Liver (tissue), 9 donors: Measurements from ENCODE around the gene ERBB4. TPM values are rescaled to one million over a fixed set of nuclear protein-coding genes. Genes with fewer than 3 reads are reported as not detected.

Source experiments
- DNase-seq: peaks from one replicate; pipeline ENCODE4 v3.0.0-alpha.2; 2017; ENCODE audit warnings: low spot score
- H3K27ac ChIP-seq, 2 donors: one replicate each; pipeline ENCODE4 v1.7.0; 2013; ENCODE audit warnings: inconsistent platforms in 2 of 2, low read length in 2 of 2, control low read depth in 1 of 2, low read depth in 1 of 2, mild to moderate bottlenecking in 1 of 2
- H3K27me3 ChIP-seq, 4 donors: one replicate each; pipeline versions ENCODE4 v1.6.1 to v1.7.0; 2013; ENCODE audit warnings: low read length in 3 of 4, inconsistent platforms in 1 of 4, mild to moderate bottlenecking in 1 of 4, moderate library complexity in 1 of 4; ENCODE audit not compliant: control insufficient read depth in 4 of 4, insufficient read depth in 4 of 4
- H3K36me3 ChIP-seq, 4 donors: one replicate each; pipeline versions ENCODE4 v1.6.1 to v1.7.0; 2013; ENCODE audit warnings: low read length in 3 of 4, mild to moderate bottlenecking in 3 of 4, low read depth in 1 of 4, moderate library complexity in 1 of 4; ENCODE audit not compliant: control insufficient read depth in 4 of 4, insufficient read depth in 3 of 4
- H3K4me1 ChIP-seq, 4 donors: one replicate each; pipeline versions ENCODE4 v1.6.1 to v1.7.0; 2013; ENCODE audit warnings: low read length in 3 of 4, mild to moderate bottlenecking in 3 of 4, moderate library complexity in 1 of 4; ENCODE audit not compliant: control insufficient read depth in 4 of 4, insufficient read depth in 4 of 4
- H3K4me3 ChIP-seq, 3 donors: one replicate each; pipeline versions ENCODE4 v1.6.1 to v1.7.0; 2013; ENCODE audit warnings: low read length in 3 of 3, control low read depth in 1 of 3, low read depth in 1 of 3, mild to moderate bottlenecking in 1 of 3
- H3K9ac ChIP-seq, 2 donors: one replicate each; pipeline ENCODE4 v1.7.0; 2013; ENCODE audit warnings: low read length in 2 of 2, mild to moderate bottlenecking in 2 of 2, moderate library complexity in 2 of 2, control low read depth in 1 of 2, low read depth in 1 of 2
- H3K9me3 ChIP-seq, 4 donors: one replicate each; pipeline versions ENCODE4 v1.6.1 to v1.7.0; 2013; ENCODE audit warnings: low read length in 3 of 4; ENCODE audit not compliant: control insufficient read depth in 4 of 4
- EGR1 ChIP-seq, 2 donors: IDR thresholded peaks; 2 replicates each; pipeline ENCODE4 v1.6.1; 2016 to 2018; ENCODE audit warnings: antibody characterized with exemption in 2 of 2, low read depth in 2 of 2
- FOXA1 ChIP-seq: IDR thresholded peaks from 2 replicates; pipeline ENCODE4 v1.6.1; 2016; ENCODE audit warnings: antibody characterized with exemption
- FOXA2 ChIP-seq: IDR thresholded peaks from 2 replicates; pipeline ENCODE4 v1.6.1; 2016; ENCODE audit warnings: antibody characterized with exemption
- GABPA ChIP-seq, 2 donors: IDR thresholded peaks in 1 of 2; conservative IDR thresholded peaks in 1 of 2; 2 replicates each; pipeline ENCODE4 v1.6.1; 2016; ENCODE audit warnings: antibody characterized with exemption in 2 of 2, mild to moderate bottlenecking in 1 of 2, moderate library complexity in 1 of 2
- HNF4G ChIP-seq: IDR thresholded peaks from 2 replicates; pipeline ENCODE4 v1.6.1; 2016; ENCODE audit warnings: antibody characterized with exemption
- JUND ChIP-seq, 2 donors: IDR thresholded peaks; 2 replicates each; pipeline ENCODE4 v1.6.1; 2016; ENCODE audit warnings: antibody characterized with exemption in 2 of 2
- NR2F2 ChIP-seq: IDR thresholded peaks from 2 replicates; pipeline ENCODE4 v1.6.1; 2016; ENCODE audit warnings: antibody characterized with exemption
- RAD21 ChIP-seq, 2 donors: IDR thresholded peaks; 2 replicates each; pipeline ENCODE4 v1.6.1; 2016; ENCODE audit warnings: antibody characterized with exemption in 2 of 2, mild to moderate bottlenecking in 2 of 2
- RXRA ChIP-seq, 2 donors: IDR thresholded peaks; 2 replicates each; pipeline ENCODE4 v1.6.1; 2017 to 2018; ENCODE audit warnings: antibody characterized with exemption in 2 of 2, mild to moderate bottlenecking in 1 of 2
- SP1 ChIP-seq: IDR thresholded peaks from 2 replicates; pipeline ENCODE4 v1.6.1; 2018; ENCODE audit warnings: antibody characterized with exemption, mild to moderate bottlenecking
- YY1 ChIP-seq: IDR thresholded peaks from 2 replicates; pipeline ENCODE4 v1.6.1; 2016; ENCODE audit warnings: antibody characterized with exemption, mild to moderate bottlenecking
- WGBS: extraction: QIAGEN DNeasy Blood & Tissue Kit; methylation state at CpG from one replicate; pipeline ENCODE4 v1.1.7; 2013; 5-methylcytosine and 5-hydroxymethylcytosine counted together
- polyA plus RNA-seq, 2 donors: library from polyadenylated mRNA; stranded (reverse) in 1 of 2; unstranded in 1 of 2; fragments of 200-250 nt in 1 of 2; fragments of >200 nt in 1 of 2; fragmentation: Nextera tagmentation in 1 of 2; extraction: Ambion mirVana in 1 of 2; gene quantifications; one replicate each; pipeline versions ENCODE4 v1.2.1 to v1.2.3, GENCODE V29; 2013 to 2015
- total RNA-seq, 2 donors: library from RNA; depleted of rRNA; stranded (reverse); fragments of >200 nt; gene quantifications; one replicate each; pipeline ENCODE4 v1.2.3, GENCODE V29; 2014
- TF ChIP-seq, protein P1 (sequence below): IDR thresholded peaks from 2 replicates; pipeline ENCODE4 v1.6.1; 2016; ENCODE audit warnings: antibody characterized with exemption, mild to moderate bottlenecking
- TF ChIP-seq, protein P2 (sequence below): IDR thresholded peaks from 2 replicates; pipeline ENCODE4 v1.6.1; 2016; ENCODE audit warnings: antibody characterized with exemption
- TF ChIP-seq, protein P3 (sequence below): IDR thresholded peaks from 2 replicates; pipeline ENCODE4 v1.6.1; 2016; ENCODE audit warnings: antibody characterized with exemption
- TF ChIP-seq, protein P4 (sequence below): IDR thresholded peaks from 2 replicates; pipeline ENCODE4 v1.6.1; 2016; ENCODE audit warnings: antibody characterized with exemption
- donor health status: healthy.
- donor health status: healthy.
- donor health status: healthy.
- donor health status: healthy.
- donor health status: healthy.

Gene ERBB4
- total and polyA plus RNA-seq, 4 donors: 0.03 to 0.42 TPM; not detected in 2

DNA sequence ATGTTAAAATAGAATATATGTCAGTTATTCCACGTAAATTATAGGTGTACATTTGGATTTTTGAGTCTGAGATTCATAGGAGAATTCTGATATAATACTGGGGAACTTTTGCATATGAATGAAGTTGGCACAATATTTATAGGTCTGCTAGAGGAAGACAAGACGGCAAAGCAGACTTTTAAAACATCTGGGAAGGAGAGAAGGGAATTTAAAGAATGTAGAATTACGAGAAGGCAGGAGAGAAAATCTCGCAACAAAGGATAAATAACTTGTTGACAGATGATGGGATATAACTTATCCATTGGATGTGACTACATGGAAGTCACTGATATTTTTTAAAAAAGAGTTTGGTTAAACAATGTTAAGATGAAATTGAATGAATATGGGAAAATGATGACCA is 615.6 kb downstream of the ERBB4 start:
- no peak for DNase-seq
- 51% methylated on average over 4 of the region's 4 CpGs for WGBS

DNA sequence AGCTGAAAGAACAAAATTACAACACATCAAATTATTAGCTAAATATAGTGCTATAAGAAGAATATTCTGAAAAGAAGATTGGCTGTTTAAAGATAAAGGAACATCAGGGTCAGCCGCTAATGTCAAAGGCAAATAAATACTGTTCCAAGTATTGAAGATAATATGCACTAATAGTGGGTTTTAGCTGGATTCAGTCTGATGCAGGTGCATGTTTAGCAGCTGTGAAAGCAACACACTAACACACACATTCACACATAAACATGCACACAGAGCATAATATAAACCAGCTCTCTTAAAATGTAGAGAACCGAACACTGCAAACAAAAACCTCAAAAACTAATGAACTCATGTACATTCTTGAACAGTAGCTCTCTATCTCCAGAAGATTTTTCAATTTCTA is 634.6 kb downstream of the ERBB4 start:
- TF ChIP-seq, protein P1, sequence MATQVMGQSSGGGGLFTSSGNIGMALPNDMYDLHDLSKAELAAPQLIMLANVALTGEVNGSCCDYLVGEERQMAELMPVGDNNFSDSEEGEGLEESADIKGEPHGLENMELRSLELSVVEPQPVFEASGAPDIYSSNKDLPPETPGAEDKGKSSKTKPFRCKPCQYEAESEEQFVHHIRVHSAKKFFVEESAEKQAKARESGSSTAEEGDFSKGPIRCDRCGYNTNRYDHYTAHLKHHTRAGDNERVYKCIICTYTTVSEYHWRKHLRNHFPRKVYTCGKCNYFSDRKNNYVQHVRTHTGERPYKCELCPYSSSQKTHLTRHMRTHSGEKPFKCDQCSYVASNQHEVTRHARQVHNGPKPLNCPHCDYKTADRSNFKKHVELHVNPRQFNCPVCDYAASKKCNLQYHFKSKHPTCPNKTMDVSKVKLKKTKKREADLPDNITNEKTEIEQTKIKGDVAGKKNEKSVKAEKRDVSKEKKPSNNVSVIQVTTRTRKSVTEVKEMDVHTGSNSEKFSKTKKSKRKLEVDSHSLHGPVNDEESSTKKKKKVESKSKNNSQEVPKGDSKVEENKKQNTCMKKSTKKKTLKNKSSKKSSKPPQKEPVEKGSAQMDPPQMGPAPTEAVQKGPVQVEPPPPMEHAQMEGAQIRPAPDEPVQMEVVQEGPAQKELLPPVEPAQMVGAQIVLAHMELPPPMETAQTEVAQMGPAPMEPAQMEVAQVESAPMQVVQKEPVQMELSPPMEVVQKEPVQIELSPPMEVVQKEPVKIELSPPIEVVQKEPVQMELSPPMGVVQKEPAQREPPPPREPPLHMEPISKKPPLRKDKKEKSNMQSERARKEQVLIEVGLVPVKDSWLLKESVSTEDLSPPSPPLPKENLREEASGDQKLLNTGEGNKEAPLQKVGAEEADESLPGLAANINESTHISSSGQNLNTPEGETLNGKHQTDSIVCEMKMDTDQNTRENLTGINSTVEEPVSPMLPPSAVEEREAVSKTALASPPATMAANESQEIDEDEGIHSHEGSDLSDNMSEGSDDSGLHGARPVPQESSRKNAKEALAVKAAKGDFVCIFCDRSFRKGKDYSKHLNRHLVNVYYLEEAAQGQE: no peak
- no peak for TF ChIP-seq YY1
- TF ChIP-seq, protein P2, sequence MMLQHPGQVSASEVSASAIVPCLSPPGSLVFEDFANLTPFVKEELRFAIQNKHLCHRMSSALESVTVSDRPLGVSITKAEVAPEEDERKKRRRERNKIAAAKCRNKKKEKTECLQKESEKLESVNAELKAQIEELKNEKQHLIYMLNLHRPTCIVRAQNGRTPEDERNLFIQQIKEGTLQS: no peak
- TF ChIP-seq JUND (IDR thresholded peaks at IDR 0.05): no peak
- TF ChIP-seq HNF4G: no peak
- TF ChIP-seq, protein P3, sequence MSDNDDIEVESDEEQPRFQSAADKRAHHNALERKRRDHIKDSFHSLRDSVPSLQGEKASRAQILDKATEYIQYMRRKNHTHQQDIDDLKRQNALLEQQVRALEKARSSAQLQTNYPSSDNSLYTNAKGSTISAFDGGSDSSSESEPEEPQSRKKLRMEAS: no peak
- TF ChIP-seq EGR1 (IDR thresholded peaks at IDR 0.05; ENCODE audit: low read depth in 2 of 2): no peak
- TF ChIP-seq RAD21 (IDR thresholded peaks at IDR 0.05): no peak
- no peak for TF ChIP-seq FOXA2
- TF ChIP-seq, protein P4, sequence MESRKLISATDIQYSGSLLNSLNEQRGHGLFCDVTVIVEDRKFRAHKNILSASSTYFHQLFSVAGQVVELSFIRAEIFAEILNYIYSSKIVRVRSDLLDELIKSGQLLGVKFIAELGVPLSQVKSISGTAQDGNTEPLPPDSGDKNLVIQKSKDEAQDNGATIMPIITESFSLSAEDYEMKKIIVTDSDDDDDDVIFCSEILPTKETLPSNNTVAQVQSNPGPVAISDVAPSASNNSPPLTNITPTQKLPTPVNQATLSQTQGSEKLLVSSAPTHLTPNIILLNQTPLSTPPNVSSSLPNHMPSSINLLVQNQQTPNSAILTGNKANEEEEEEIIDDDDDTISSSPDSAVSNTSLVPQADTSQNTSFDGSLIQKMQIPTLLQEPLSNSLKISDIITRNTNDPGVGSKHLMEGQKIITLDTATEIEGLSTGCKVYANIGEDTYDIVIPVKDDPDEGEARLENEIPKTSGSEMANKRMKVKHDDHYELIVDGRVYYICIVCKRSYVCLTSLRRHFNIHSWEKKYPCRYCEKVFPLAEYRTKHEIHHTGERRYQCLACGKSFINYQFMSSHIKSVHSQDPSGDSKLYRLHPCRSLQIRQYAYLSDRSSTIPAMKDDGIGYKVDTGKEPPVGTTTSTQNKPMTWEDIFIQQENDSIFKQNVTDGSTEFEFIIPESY: no peak
- TF ChIP-seq FOXA1: no peak
- Histone ChIP-seq H3K36me3 (no peaks in the 10 kb centered on the region), H3K4me1 (no peaks in the 10 kb centered on the region), H3K27ac (no peak overlapping the region), H3K9ac (no peak overlapping the region), H3K27me3 (peaks cover 0 to 2% (median 0%) of the 10 kb centered on the region in 4 donors), H3K9me3 (no peaks in the 10 kb centered on the region), H3K4me3 (no peak overlapping the region)
- 90% methylated on average over 2 of the region's 2 CpGs for WGBS
- no peak for DNase-seq

More for the DNA sequence above, 615.6 kb downstream of the ERBB4 start:
- no peaks in the 10 kb centered on the region for H3K9me3 ChIP-seq
- no peak overlapping the region for H3K9ac ChIP-seq
- no peak overlapping the region for H3K4me3 ChIP-seq
- peaks cover 0 to 1% (median 0%) of the 10 kb centered on the region in 4 donors for H3K4me1 ChIP-seq
- H3K36me3 ChIP-seq: no peaks in the 10 kb centered on the region
- no peak overlapping the region for H3K27ac ChIP-seq
- no peaks in the 10 kb centered on the region for H3K27me3 ChIP-seq
- TF ChIP-seq JUND (IDR thresholded peaks at IDR 0.05): no peak
- TF ChIP-seq, protein P2: no peak

DNA sequence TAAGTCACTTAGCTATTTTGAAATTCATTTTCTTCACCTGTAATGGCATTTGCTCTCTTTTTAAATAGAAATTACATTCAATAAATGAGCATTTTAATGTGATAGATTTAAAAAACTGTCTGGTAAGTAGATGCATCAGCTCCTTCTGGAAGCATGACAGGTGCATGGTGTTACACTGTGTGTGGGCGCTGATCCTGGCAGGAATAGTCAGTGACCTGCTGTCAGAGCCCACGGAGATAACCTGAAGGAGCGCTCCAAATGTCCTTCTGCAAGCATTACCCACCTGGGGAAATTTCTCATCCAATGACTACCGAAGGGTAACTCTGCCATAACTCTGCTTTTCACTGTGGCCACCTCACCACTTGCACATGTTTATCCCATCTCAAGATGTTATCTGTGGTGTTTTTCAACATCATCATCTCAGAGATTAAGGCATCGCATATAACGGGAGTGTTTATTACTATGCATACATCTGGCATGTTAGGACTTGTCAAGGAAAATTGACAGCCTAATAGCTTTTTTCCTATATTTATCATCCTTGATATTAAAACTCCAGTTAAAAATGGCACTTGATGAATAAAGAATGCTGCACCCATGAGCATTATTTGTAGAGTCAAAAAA is 637.3 kb downstream of the ERBB4 start:
- no peak for DNase-seq
- TF ChIP-seq NR2F2: no peak
- TF ChIP-seq FOXA1: no peak
- no peak for TF ChIP-seq EGR1 (IDR thresholded peaks at IDR 0.05; ENCODE audit: low read depth in 2 of 2)
- TF ChIP-seq, protein P4: no peak
- TF ChIP-seq SP1: no peak
- TF ChIP-seq GABPA (IDR thresholded peaks at IDR 0.05 in 1 of 2, conservative IDR thresholded peaks at IDR 0.05 in 1 of 2): no peak
- TF ChIP-seq, protein P1: no peak
- TF ChIP-seq JUND (IDR thresholded peaks at IDR 0.05): no peak
- no peak for TF ChIP-seq RXRA (IDR thresholded peaks at IDR 0.05)
- 79% methylated on average over 6 of the region's 6 CpGs for WGBS

More for the DNA sequence above, 637.3 kb downstream of the ERBB4 start:
- Histone ChIP-seq H3K9me3 (no peaks in the 10 kb centered on the region), H3K4me3 (no peak overlapping the region), H3K4me1 (no peaks in the 10 kb centered on the region), H3K27ac (no peak overlapping the region), H3K27me3 (peaks cover 0 to 2% (median 0%) of the 10 kb centered on the region in 4 donors), H3K9ac (no peak overlapping the region), H3K36me3 (no peaks in the 10 kb centered on the region)
